ENCODE data around the gene PARP9. TPM values are rescaled to one million over a fixed set of nuclear protein-coding genes. Genes with fewer than 3 reads are reported as not detected.
A peak's percentile ranks its signal among the peaks of the same experiment; 100 is the strongest.

Gene PARP9
- total and polyA plus RNA-seq, 2 of the 13 experiments (the other 11 are each of a cell fraction or from before 2014, with no cell fraction given) = 6.5 to 10.6 TPM

GRCh38 chr3:122514123-122515019, 49.7 kb downstream of the PARP9 start, which contains the start of gene KPNA1 (continued):
- TF ChIP-seq MEIS1 (CRISPR knock-in tag; IDR thresholded peaks at IDR 0.05; ENCODE audit: borderline replicate concordance) = peak; percentile 48; the same call in 1 of the 2 replicates
- TF ChIP-seq ZMAT3 (CRISPR knock-in tag; conservative IDR thresholded peaks at IDR 0.05) = peak; percentile 85
- TF ChIP-seq KAT2B (IDR thresholded peaks at IDR 0.05; ENCODE audit: borderline replicate concordance, low read depth, low read length) = no peak
- peak; percentile 94 for TF ChIP-seq ARID4A (CRISPR knock-in tag; IDR thresholded peaks at IDR 0.05; ENCODE audit: borderline replicate concordance)
- no peak for TF ChIP-seq ZNF720 (CRISPR knock-in tag; IDR thresholded peaks at IDR 0.05)
- TF ChIP-seq MLLT10 (CRISPR knock-in tag; IDR thresholded peaks at IDR 0.05) = no peak
- TF ChIP-seq ONECUT2 (CRISPR knock-in tag; IDR thresholded peaks at IDR 0.05) = no peak
- no peak for TF ChIP-seq CEBPZ (IDR thresholded peaks at IDR 0.05; ENCODE audit: low read length)
- TF ChIP-seq ZKSCAN1 (IDR thresholded peaks at IDR 0.05; ENCODE audit: low read length) = no peak
- TF ChIP-seq PLSCR1 (CRISPR knock-in tag; IDR thresholded peaks at IDR 0.05; ENCODE audit: borderline replicate concordance) = no peak
- TF ChIP-seq PTBP1 (IDR thresholded peaks at IDR 0.05; ENCODE audit: low read depth, low read length, poor library complexity, severe bottlenecking) = no peak
- TF ChIP-seq TFDP1 (CRISPR knock-in tag; IDR thresholded peaks at IDR 0.05; ENCODE audit: borderline replicate concordance) = peak; percentile 54; the same call in 1 of the 2 replicates
- TF ChIP-seq HIC2 (CRISPR knock-in tag; IDR thresholded peaks at IDR 0.05; ENCODE audit: low read depth) = no peak
- TF ChIP-seq MTA3 (CRISPR knock-in tag; IDR thresholded peaks at IDR 0.05) = no peak
- no peak for TF ChIP-seq RELA (CRISPR knock-in tag; IDR thresholded peaks at IDR 0.05)
- no peak for TF ChIP-seq DBP (CRISPR knock-in tag; IDR thresholded peaks at IDR 0.05; ENCODE audit: not compliant biosample characterization)
